HL-60 (cell line): ENCODE data around the gene PIK3IP1.

Source experiments
- DNase-seq, 2 experiments: peaks; one replicate each; pipeline ENCODE4 v3.0.0-alpha.2; 2010 to 2020; ENCODE audit warnings: low read depth in 1 of 2, low spot score in 1 of 2
- H3K27ac ChIP-seq: fragments of 250-450 bp; sonication (Bioruptor Pico); replicated peaks from 2 replicates; pipeline ENCODE4 v1.5.1; 2020; ENCODE audit warnings: mild to moderate bottlenecking, moderate library complexity
- H3K27me3 ChIP-seq: fragments of 250-450 bp; sonication (Bioruptor Pico); 2 replicates; pipeline ENCODE4 v1.5.1; 2021; ENCODE audit warnings: mild to moderate bottlenecking, moderate library complexity; ENCODE audit not compliant: insufficient read depth, poor library complexity, severe bottlenecking
- H3K4me3 ChIP-seq: replicated peaks from 2 replicates; pipeline ENCODE4 v1.5.1; 2011; ENCODE audit warnings: mild to moderate bottlenecking, control low read depth, low read length; ENCODE audit not compliant: insufficient read depth
- GABPA ChIP-seq: IDR thresholded peaks from 2 replicates; pipeline ENCODE4 v1.6.1; 2012; ENCODE audit warnings: low read depth
- POLR2AphosphoS5 ChIP-seq: IDR thresholded peaks from 2 replicates; pipeline ENCODE4 v1.6.1; 2012; ENCODE audit warnings: low read depth
- REST ChIP-seq: IDR thresholded peaks from 2 replicates; pipeline ENCODE4 v1.6.1; 2012; ENCODE audit warnings: low read depth; ENCODE audit not compliant: insufficient replicate concordance
- SPI1 ChIP-seq: IDR thresholded peaks from 2 replicates; pipeline ENCODE4 v1.6.1; 2012; ENCODE audit warnings: low read depth, mild to moderate bottlenecking, borderline replicate concordance
- TF ChIP-seq, protein P1 (sequence below): IDR thresholded peaks from one replicate; pipeline ENCODE4 v1.5.1; 2011; ENCODE audit warnings: low read length, control low read depth, inconsistent platforms; ENCODE audit not compliant: insufficient read depth

PIK3IP1 gene

GRCh38 chr22:31340360-31340759 lies 48.1 kb upstream of the PIK3IP1 start:
- H3K4me3 ChIP-seq, result no peak overlapping the region
- TF ChIP-seq SPI1 (no peak), GABPA (no peak), POLR2AphosphoS5 (no peak), REST (no peak)
- TF ChIP-seq, protein P1, sequence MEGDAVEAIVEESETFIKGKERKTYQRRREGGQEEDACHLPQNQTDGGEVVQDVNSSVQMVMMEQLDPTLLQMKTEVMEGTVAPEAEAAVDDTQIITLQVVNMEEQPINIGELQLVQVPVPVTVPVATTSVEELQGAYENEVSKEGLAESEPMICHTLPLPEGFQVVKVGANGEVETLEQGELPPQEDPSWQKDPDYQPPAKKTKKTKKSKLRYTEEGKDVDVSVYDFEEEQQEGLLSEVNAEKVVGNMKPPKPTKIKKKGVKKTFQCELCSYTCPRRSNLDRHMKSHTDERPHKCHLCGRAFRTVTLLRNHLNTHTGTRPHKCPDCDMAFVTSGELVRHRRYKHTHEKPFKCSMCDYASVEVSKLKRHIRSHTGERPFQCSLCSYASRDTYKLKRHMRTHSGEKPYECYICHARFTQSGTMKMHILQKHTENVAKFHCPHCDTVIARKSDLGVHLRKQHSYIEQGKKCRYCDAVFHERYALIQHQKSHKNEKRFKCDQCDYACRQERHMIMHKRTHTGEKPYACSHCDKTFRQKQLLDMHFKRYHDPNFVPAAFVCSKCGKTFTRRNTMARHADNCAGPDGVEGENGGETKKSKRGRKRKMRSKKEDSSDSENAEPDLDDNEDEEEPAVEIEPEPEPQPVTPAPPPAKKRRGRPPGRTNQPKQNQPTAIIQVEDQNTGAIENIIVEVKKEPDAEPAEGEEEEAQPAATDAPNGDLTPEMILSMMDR, result no peak

DNA sequence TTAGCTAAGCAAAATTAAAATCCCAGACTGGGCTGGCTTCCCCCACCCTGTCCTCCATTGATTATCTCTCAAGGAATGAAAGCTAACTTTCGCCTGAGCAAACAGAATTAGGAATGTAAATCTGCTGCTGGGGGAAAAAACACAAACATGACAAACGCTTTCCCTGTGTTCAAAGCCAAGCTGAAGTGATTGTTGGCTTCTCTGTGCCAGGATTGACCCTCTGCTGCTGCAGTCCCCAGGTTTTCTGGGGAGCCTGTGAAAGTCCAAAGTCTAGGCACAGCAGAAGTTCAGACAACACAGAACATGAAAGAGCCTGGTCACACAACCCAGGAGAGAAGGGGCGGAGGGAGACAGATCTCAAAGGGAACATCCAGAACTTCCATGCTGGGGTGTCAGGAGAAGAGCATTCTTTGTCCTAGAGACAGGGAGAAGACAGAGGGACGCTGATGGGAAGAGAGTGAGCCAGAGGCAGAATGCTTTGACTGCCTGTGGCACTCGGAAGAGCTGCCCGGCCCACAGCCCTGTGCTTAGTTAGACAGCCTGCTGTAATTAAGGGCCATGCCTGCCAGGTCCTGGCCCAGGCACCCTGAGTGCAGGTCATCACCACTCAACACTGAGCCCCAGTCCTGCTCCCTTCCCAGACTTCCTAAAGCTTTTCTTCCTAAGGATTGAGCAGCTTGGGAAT lies 47.0 kb upstream of the PIK3IP1 start:
- no peak for DNase-seq
- TF ChIP-seq, protein P1, result no peak
- TF ChIP-seq REST (no peak), POLR2AphosphoS5 (no peak), SPI1 (no peak), GABPA (no peak)
- Histone ChIP-seq H3K27ac (no peak overlapping the region), H3K4me3 (no peak overlapping the region), H3K27me3 (no peaks in the 10 kb centered on the region)

More at GRCh38 chr22:31340360-31340759, 48.1 kb upstream of the PIK3IP1 start:
- no peaks in the 10 kb centered on the region for H3K27me3 ChIP-seq
- H3K27ac ChIP-seq, result no peak overlapping the region
- no peak for DNase-seq

DNA sequence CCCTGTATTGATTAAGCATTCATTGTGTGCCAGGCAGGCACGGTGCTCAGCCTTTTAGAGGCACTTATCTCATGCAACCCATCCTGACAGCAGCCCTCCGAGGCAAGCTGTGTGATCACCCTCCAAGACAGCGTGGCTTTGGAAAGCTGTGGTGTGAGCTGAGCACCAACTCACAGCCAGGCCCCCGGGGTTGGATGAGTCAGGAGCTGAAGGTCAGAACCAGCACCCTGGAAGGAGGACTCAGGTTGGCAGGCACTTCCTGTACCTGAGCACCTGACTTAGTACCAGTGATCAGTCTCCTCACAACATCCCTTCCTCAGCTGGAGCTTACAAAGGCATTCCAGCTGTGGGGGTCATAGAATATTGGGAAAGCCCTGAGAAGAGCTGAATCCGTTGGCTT lies 44.9 kb upstream of the PIK3IP1 start:
- no peaks in the 10 kb centered on the region for H3K27me3 ChIP-seq
- no peak overlapping the region for H3K27ac ChIP-seq
- no peak for DNase-seq
- TF ChIP-seq SPI1 (no peak), POLR2AphosphoS5 (no peak), GABPA (no peak), REST (no peak)
- TF ChIP-seq, protein P1, result no peak
- H3K4me3 ChIP-seq, result no peak overlapping the region
